Activated naive CD4-positive, alpha-beta T cell treated with anti-CD3 and anti-CD28 coated beads for 36 hours (primary cell): ENCODE results near the gene TMBIM1. TPM values are rescaled to one million over a fixed set of nuclear protein-coding genes. Genes with fewer than 3 reads are reported as not detected.
A peak's percentile ranks its signal among the peaks of the same experiment; 100 is the strongest.
"Not testable (repeated sequence)": the region's sequence is repeated elsewhere in the genome, so short reads cannot be mapped to it uniquely, and the experiment has no call there.

Experiments used
- CTCF ChIA-PET: fragments of 350-600 bp; sonication (Branson Sonifier 250); formaldehyde crosslinking; loops from one replicate; lab custom pipeline; 2021; ENCODE audit warnings: antibody characterized with exemption; lab: Charles Lee
- DNase-seq: peaks from one replicate; pipeline ENCODE4 v3.0.0-alpha.2; 2020
- H3K27ac Mint-ChIP-seq: one replicate; pipeline ENCODE4 v1.8.0; 2021; ENCODE audit warnings: mild to moderate bottlenecking, mixed read lengths
- H3K27me3 Mint-ChIP-seq: one replicate; pipeline ENCODE4 v1.8.0; 2021; ENCODE audit warnings: low read depth, mixed read lengths
- H3K36me3 Mint-ChIP-seq: one replicate; pipeline ENCODE4 v1.8.0; 2021; ENCODE audit warnings: low read depth, mixed read lengths
- H3K4me1 Mint-ChIP-seq: one replicate; pipeline ENCODE4 v1.8.0; 2021; ENCODE audit warnings: low read depth, mixed read lengths
- H3K4me3 Mint-ChIP-seq: one replicate; pipeline ENCODE4 v1.8.0; 2021; ENCODE audit warnings: mild to moderate bottlenecking, moderate library complexity, mixed read lengths
- H3K9me3 Mint-ChIP-seq: one replicate; pipeline ENCODE4 v1.8.0; 2021; ENCODE audit warnings: mixed read lengths
- intact Hi-C: fragments of 100-400 bp; cut with micrococcal nuclease; formaldehyde crosslinking; loops from one replicate; pipeline ENCODE4 v1.15.1; 2023
- total RNA-seq, 2 experiments: library from RNA; stranded (reverse); gene quantifications; one replicate each; pipeline ENCODE4 v1.2.3, GENCODE V29; 2021

Gene TMBIM1
- total RNA-seq, 2 experiments from 2014 or later, result 43.1 to 43.4 TPM

DNA sequence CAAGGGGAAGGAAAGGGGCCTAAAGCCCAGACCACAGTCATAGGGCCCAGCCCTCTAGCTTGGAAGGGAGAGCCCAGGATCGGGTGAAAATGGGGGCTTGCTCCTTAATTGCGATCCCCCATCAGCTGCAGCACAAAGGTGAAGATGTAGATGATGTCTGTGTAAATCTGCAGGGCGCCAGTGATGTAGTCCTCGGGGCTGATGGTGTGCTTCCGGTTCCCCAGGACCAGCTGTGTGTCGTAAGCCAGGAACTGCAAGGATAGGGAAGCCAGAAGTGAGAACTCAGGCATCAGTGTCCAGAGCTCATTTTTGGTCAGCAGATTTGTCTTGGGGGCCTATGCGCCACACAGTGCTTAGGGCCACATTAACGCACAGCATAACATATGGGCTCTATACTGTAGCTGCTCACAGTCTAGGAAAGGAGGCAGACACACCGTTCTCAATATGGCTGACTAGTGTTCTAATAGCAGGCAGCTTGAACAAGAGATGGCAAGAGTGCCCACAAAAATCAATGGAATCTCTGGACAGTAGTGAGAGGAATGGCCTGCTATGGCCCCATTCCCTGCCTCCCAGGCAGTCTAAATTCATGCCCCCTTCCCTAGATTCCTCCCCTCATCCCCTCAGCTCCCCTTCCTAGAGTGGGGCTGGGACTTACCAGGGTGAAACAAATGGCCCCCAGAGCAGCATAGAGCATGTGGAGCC is 16.8 kb downstream of the TMBIM1 start:
- DNase-seq, result no peak
- Mint-ChIP-seq H3K36me3 (peaks cover 25% of the 10 kb centered on the region), H3K27ac (no peak overlapping the region), H3K27me3 (no peaks in the 10 kb centered on the region), H3K4me3 (no peak overlapping the region), H3K4me1 (peaks cover 29% of the 10 kb centered on the region), H3K9me3 (no peaks in the 10 kb centered on the region)
- CTCF ChIA-PET, result interaction anchor here (0.6 to 7.4 kb wide), 8 partner anchors 9 to 425 kb away, joined by 3 to 214 read pairs (median 6); partner anchors contain the start of genes CATIP and TMBIM1
- intact Hi-C loops, result no loop called here

DNA sequence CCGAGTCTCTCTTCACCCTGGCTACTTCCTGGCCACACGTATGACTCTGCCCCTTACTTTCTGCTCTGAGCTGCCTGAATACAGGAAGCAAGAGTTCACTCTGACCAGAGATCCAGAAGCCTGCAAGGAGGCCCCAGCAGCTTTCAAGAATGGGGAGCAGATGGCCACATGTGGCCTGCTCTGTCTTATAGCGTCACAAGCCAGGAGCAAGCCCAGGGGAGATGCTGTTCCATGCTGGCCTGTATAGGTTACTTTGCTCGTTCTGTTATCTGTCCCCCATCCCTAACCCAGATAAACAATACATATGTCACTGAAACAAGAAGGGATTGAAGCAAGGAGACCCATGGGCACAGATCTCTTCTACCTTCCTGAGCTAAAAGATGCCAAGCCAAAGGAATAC is 17.7 kb downstream of the TMBIM1 start:
- intact Hi-C loops, result loop anchor here (5.0 kb wide), 1 partner anchor 623 kb away; no protein-coding TSS in a partner anchor
- Mint-ChIP-seq H3K4me3 (no peak overlapping the region), H3K27ac (no peak overlapping the region), H3K36me3 (peaks cover 20% of the 10 kb centered on the region), H3K4me1 (peaks cover 23% of the 10 kb centered on the region), H3K27me3 (no peaks in the 10 kb centered on the region), H3K9me3 (no peaks in the 10 kb centered on the region)
- CTCF ChIA-PET, result interaction anchor here (1.2 to 7.4 kb wide), 6 partner anchors 12 to 87 kb away, joined by 3 to 214 read pairs (median 8); partner anchors contain the start of genes CATIP and TMBIM1
- no peak for DNase-seq

DNA sequence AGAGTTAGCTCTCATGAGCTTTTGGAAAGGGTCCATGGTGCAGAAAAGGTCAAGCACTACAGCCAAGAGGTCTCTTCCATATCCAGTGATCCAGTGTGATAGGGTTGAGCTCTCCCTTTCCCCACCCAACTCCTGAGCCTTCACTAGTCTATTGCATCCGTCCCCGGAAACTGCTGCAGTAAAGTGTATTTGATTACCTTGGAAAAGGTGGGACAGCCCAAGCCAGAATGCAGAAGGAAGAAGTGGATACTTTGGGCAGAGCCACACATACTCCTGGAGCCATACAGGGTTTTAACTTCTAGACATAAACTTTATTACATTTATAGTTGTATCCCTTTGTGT is 18.4 kb downstream of the TMBIM1 start:
- intact Hi-C loops, result loop anchor here (5.0 kb wide), 1 partner anchor 623 kb away; no protein-coding TSS in a partner anchor
- Mint-ChIP-seq H3K27me3 (no peaks in the 10 kb centered on the region), H3K27ac (peak overlapping the region; percentile 71), H3K4me3 (no peak overlapping the region), H3K4me1 (peaks cover 29% of the 10 kb centered on the region), H3K9me3 (no peaks in the 10 kb centered on the region), H3K36me3 (peaks cover 21% of the 10 kb centered on the region)
- DNase-seq, result no peak
- CTCF ChIA-PET, result interaction anchor here (0.9 to 7.4 kb wide), 10 partner anchors 13 to 123 kb away, joined by 3 to 214 read pairs (median 6); partner anchors contain the start of genes CATIP and TMBIM1

DNA sequence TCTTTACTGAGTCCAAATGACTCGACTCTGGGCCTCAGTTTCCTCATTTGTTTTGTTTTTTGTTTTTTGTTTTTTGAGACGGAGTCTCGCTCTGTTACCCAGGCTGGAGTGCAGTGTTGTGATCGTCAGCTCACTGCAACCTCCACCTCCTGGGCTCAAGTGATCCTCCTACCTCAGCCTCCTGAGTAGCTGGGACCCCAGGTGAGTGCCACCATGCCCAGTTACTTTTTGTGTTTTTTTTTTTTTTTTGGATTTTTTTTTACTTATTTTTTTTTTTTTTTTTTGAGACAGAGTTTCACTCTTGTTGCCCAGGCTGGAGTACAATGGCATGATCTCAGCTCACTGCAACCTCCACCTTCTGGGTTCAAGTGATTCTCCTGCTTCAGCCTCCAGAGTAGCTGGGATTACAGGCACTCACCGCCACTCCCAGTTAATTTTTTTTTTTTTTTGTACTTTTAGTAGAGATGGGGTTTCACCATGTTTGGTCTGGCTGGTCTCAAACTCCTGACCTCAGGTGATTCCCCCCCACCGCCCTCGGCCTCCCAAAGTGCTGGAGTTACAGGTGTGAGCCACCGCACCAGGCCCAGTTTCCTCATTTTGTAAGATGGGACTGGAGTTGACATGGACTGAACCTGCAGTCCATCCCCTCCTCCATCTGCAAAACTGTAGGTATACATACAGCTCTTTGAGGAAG is 18.9 kb downstream of the TMBIM1 start:
- H3K9me3 Mint-ChIP-seq, H3K4me3 Mint-ChIP-seq, H3K27me3 Mint-ChIP-seq, DNase-seq: not testable (repeated sequence)
- intact Hi-C loops, result loop anchor here (5.0 kb wide), 1 partner anchor 624 kb away; no protein-coding TSS in a partner anchor
- CTCF ChIA-PET, result interaction anchor here (0.6 to 7.4 kb wide), 21 partner anchors 11 to 421 kb away, joined by 3 to 214 read pairs (median 4); partner anchors contain the start of genes CATIP, CXCR2 and TMBIM1
- H3K27ac Mint-ChIP-seq, result peak overlapping the region; percentile 71
- peaks cover 21% of the 10 kb centered on the region for H3K36me3 Mint-ChIP-seq
- peaks cover 31% of the 10 kb centered on the region for H3K4me1 Mint-ChIP-seq

DNA sequence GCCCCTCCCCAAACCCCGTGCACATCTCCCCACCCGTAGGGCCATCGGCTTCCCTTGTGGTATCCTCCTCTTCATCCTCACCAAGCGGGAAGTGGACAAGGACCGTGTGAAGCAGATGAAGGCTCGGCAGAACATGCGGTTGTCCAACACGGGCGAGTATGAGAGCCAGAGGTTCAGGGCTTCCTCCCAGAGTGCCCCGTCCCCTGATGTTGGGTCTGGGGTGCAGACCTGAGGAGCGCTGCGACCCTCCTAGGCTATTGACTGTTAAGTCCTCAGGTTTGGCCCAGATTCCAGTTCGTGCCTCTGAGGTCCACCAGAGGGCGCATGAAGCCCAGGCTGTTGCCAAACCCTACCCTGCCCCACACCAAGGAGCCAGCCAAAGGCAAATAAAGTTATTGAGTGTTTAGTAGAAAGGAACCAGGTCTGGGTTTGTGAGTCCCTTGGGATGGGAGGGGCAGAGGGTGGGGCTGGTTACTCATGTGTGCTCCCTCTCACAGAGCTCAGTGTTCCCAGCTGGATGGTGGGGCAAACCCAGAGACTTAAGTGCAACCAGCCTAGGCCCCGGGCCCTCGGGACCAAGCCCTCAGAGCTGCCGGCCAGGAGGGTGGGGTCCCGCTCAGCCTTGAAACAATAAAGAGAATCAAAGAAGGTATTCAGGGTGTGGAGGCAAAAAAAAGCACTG is 19.6 kb downstream of the TMBIM1 start:
- H3K4me1 Mint-ChIP-seq, result peaks cover 31% of the 10 kb centered on the region
- H3K27ac Mint-ChIP-seq, result no peak overlapping the region
- CTCF ChIA-PET, result interaction anchor here (0.6 to 7.4 kb wide), 32 partner anchors 11 to 422 kb away, joined by 3 to 214 read pairs (median 4); partner anchors contain the start of genes CATIP, CXCR2 and TMBIM1
- peak; percentile 86 for DNase-seq
- H3K9me3 Mint-ChIP-seq, result no peaks in the 10 kb centered on the region
- intact Hi-C loops, result loop anchor here (1.0 to 5.0 kb wide), 4 partner anchors 29 to 625 kb away; partner anchors contain the start of gene CATIP
- H3K4me3 Mint-ChIP-seq, result no peak overlapping the region
- H3K36me3 Mint-ChIP-seq, result peaks cover 22% of the 10 kb centered on the region
- no peaks in the 10 kb centered on the region for H3K27me3 Mint-ChIP-seq

DNA sequence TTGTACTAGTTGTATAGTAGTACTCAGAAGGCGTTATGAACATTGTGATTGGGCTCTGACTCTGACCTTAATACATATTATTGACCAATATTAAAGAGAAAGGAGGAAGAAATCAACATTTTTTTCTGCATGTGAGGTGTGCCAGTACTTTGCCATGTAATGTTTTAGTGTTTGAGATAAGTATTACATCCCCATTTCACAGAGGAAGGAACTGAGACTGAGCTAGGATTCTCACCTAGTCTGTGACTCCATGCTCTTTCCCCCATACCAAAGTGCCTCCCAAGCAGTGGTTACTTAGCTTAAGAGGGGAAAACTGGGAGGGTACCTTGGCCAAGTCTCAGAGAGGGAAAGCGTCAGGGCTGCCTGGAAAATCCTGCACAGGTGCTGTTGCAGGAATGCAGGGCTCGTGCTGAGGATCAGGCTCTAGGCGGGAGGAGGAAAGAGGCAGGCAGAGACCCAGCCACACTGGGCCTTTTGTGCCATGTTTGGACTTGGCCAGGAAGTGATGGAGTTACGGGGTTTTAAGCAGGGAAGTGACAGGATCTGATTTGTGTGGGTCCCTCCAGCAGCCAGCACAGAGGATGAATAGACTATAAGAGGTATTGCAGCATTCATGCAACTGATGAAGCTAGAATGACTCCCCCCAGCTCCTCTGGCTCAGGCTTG is 20.3 kb downstream of the TMBIM1 start:
- H3K4me1 Mint-ChIP-seq, result peaks cover 37% of the 10 kb centered on the region
- no peak overlapping the region for H3K27ac Mint-ChIP-seq
- DNase-seq, result no peak
- peak overlapping the region; percentile 80 for H3K4me3 Mint-ChIP-seq
- H3K9me3 Mint-ChIP-seq, result no peaks in the 10 kb centered on the region
- peaks cover 18% of the 10 kb centered on the region for H3K36me3 Mint-ChIP-seq
- CTCF ChIA-PET, result interaction anchor here (0.6 to 7.4 kb wide), 22 partner anchors 8 to 379 kb away, joined by 3 to 214 read pairs (median 4); partner anchors contain the start of gene TMBIM1
- H3K27me3 Mint-ChIP-seq, result no peaks in the 10 kb centered on the region
- intact Hi-C loops, result loop anchor here (1.0 to 5.0 kb wide), 5 partner anchors 29 to 625 kb away; partner anchors contain the start of gene CATIP

DNA sequence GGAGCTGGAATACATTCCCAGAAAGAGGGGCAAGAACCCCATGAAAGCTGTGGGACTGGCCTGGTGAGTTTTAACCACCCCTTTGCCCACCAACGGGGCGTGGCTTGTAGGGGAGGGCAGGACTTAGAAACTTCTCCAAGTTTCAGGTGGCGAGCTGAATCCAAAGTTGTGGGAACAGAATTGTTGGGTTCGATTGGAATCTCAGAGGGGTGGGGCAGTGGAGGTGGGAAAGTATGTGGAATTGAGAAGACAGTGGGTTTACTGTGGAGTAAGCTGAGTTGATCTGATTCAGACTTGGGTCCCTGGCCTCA is 20.9 kb downstream of the TMBIM1 start:
- Mint-ChIP-seq H3K4me3 (peak overlapping the region; percentile 80), H3K27ac (no peak overlapping the region), H3K9me3 (no peaks in the 10 kb centered on the region), H3K4me1 (peaks cover 40% of the 10 kb centered on the region), H3K36me3 (peaks cover 18% of the 10 kb centered on the region), H3K27me3 (no peaks in the 10 kb centered on the region)
- intact Hi-C loops, result loop anchor here (2.0 to 5.0 kb wide), 2 partner anchors 135 to 626 kb away; no protein-coding TSS in a partner anchor
- CTCF ChIA-PET, result interaction anchor here (0.7 to 7.4 kb wide), 14 partner anchors 7 to 125 kb away, joined by 3 to 214 read pairs (median 4); partner anchors contain the start of gene TMBIM1
- no peak for DNase-seq

DNA sequence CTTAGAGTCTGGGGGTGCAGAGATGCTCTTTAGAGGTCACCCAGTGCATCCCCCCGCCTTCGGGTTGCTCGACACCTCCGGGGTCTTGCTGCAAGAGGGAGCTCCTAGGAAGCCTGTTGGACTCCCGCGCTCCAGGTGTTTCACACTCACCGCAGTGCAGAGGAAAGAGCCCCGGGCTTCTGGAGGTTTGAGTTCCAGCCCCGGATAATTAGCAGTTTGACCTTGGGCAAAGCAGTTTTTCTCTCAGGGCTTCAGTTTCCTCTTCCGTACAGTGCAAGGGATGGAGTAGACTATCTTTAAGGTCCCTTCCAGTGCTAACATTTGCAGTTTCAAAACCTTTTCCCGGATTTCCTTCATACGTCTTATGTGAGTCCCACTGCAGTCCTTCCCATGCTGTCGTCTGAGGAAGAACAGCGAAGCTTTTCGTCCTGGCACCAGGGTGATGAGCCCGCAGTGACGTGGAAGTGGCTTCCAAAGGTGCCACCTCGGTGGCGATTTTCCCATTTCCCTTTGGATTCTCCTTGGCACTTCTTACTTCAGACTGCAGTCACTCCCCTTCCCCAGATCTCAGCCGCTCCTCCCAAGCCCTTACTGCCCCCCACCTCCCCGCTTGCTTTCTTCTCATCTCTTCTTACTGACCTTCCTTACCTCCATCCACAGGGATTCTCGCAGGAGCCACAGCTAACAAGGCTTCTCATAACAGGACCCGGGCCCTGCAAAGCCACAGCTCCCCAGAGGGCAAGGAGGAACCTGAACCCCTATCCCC is 21.4 kb downstream of the TMBIM1 start:
- peak overlapping the region; percentile 80 for H3K4me3 Mint-ChIP-seq
- H3K9me3 Mint-ChIP-seq, result no peaks in the 10 kb centered on the region
- H3K4me1 Mint-ChIP-seq, result peaks cover 42% of the 10 kb centered on the region
- CTCF ChIA-PET, result interaction anchor here (0.6 to 7.4 kb wide), 15 partner anchors 12 to 125 kb away, joined by 3 to 214 read pairs (median 5); partner anchors contain the start of gene TMBIM1
- H3K36me3 Mint-ChIP-seq, result peaks cover 20% of the 10 kb centered on the region
- DNase-seq, result peak; percentile 21
- no peaks in the 10 kb centered on the region for H3K27me3 Mint-ChIP-seq
- intact Hi-C loops, result loop anchor here (1.0 to 5.0 kb wide), 14 partner anchors 15 to 1117 kb away; partner anchors contain the start of genes BCS1L, CNOT9, RNF25 and STK36
- peak overlapping the region; percentile 87 for H3K27ac Mint-ChIP-seq

DNA sequence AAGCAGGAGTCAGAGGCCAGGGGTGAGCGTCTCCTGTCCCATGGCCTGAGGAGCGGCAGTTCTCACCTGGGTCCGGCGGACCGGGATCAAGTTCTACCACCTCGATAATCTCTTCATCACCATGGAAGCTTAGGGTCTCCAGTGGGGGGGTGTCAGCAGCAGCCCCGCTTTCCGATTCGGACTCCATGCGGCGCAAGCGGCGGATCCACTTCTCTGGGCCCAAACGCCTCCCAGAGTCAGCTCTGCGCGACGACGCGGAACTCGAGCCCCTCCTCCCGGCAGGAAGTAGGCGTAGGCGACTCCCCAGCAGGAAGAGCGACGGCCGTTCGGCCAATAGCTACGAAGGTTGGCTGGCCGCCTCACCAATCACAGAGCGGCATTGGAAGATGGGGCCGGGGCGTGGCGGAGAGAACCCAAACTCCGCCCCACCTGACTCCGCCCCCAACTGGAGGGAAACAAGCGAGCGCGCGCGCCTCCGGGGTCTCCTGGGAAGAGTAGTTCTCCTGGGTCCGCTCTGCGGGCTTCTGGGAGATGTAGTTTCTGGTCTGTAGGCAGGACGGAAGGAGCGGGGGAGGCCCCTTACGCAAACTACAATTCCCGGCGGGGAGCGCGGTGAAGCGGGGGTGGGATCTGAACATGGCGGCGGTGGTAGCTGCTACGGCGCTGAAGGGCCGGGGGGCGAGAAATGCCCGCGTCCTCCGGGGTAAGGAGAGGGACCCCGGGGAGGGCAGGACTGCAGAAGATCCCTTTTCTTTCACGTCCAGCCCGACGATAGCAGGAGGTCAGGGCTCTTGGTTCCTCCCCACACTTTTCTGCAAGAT is 22.2 kb downstream of the TMBIM1 start, which contains the start of the genes AAMP and PNKD:
TSS of gene AAMP (minus strand) at position 238 of the 821 bp plus-strand sequence. CDS start at position 187, 51 bp downstream.
TSS of gene PNKD (plus strand) at position 620 of the 821 bp plus-strand sequence. CDS start at position 637, 17 bp downstream.
- intact Hi-C loops, result loop anchor here (1.0 to 5.0 kb wide), 14 partner anchors 16 to 1118 kb away; partner anchors contain the start of genes BCS1L, CNOT9, RNF25 and STK36
- CTCF ChIA-PET, result interaction anchor here (0.6 to 7.4 kb wide), 10 partner anchors 11 to 86 kb away, joined by 3 to 214 read pairs (median 6); partner anchors contain the start of genes ARPC2 and TMBIM1
- Mint-ChIP-seq H3K27me3 (no peaks in the 10 kb centered on the region), H3K4me3 (peak within 1 kb of the TSS; percentile 80), H3K9me3 (no peaks in the 10 kb centered on the region), H3K36me3 (peaks cover 23% of the 10 kb centered on the region), H3K4me1 (peaks cover 42% of the 10 kb centered on the region), H3K27ac (peak within 1 kb of the TSS; percentile 87)
- DNase-seq, result peak; percentile 100

DNA sequence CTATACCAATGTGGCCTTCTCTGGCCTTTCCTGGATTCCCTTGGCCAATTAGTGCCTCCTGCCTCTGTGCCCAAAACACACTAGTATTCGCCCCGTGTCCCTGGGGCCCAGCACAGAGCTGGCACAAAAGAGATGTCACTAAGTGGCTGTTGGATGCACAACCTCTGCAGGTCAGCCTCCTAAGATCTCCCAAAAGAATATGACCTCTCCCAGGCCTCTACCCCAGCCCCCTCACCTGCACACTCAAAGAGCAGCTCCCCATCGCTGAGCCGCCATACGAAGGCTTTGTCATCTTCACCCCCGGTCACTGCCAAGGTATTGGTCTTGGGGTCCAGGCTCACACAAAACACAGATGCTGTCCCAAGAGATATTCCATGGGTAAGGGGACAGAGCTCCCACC is 25.0 kb downstream of the TMBIM1 start:
- intact Hi-C loops, result no loop called here
- peaks cover 19% of the 10 kb centered on the region for H3K36me3 Mint-ChIP-seq
- H3K27me3 Mint-ChIP-seq, result no peaks in the 10 kb centered on the region
- no peaks in the 10 kb centered on the region for H3K9me3 Mint-ChIP-seq
- no peak for DNase-seq
- CTCF ChIA-PET, result interaction anchor here (0.8 to 1.1 kb wide), 3 partner anchors 9 to 82 kb away, joined by 3 to 4 read pairs (median 3); no protein-coding TSS in a partner anchor
- H3K27ac Mint-ChIP-seq, result no peak overlapping the region
- no peak overlapping the region for H3K4me3 Mint-ChIP-seq
- peaks cover 36% of the 10 kb centered on the region for H3K4me1 Mint-ChIP-seq
